ENCODE data around the gene CARS2.

Gene CARS2

GRCh38 chr13:110652231-110652730 is 53.6 kb downstream of the CARS2 start:
- no peak for DNase-seq (ENCODE audit: low read depth in 2 of 2)

DNA sequence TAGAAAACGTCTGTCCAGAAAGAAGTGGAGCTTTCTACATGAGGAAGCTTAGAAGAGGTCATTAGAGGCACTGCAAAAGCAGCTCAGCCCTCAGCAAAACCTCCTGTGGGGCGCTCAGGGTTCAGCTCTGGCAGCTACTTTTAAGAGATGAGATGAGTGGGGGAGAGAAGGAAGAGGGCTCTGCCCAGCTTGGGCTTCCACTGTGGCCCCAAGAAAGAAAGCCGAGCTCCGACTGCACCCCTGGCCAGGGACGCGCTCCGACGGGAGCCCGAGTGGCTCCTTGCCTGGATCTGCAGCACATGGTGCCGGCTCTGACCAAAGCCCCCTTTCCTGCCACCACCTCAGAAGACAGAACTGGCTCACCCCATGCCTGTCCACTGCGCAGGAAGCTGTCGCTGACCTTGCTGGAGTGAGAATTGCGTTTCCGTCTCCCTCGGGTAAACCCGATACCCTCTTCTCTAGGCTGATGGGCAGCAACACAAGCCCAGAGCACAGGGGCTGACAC is 54.1 kb downstream of the CARS2 start:
- no peak for DNase-seq (ENCODE audit: low read depth in 2 of 2)

DNA sequence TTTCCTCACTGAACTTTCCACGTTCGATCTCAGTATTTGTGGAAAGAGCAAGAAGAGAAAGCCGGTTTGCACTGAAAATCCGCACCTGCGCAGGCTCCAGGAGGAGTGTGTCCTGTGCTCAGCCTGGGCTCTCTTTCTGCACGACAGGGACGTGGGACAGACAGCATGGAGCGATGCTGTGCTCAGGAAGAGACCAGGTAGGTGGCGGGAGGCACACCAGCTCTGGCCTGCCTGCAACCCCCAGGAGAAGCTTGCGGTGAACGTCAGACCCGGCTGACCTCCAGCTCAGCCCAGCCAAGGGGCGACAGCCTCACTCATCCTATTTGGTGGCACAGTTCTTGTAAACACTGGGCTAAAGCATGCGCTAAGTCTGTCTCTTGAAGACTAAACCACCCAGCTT is 54.6 kb downstream of the CARS2 start:
- no peak for DNase-seq (ENCODE audit: low read depth in 2 of 2)

DNA sequence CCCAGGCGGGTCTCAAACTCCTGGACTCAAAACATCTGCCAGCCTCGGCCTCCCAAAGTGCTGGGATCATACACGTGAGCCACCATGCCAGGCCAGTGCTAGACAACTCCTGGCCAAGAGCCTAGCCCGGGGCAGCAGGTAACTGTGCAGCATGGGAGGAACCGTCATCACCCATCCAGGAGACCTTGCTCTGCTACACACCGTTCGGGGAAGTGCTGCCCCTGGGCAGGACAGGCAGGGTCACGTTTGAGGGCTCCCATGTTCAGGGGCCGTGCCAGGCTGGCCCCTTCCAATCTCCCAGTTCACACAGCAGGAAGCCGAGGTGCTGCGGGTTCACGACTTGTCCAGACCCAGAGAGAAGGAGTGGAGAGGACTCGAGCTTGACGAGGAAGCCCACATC is 55.5 kb downstream of the CARS2 start:
- no peak for DNase-seq (ENCODE audit: low read depth in 2 of 2)

DNA sequence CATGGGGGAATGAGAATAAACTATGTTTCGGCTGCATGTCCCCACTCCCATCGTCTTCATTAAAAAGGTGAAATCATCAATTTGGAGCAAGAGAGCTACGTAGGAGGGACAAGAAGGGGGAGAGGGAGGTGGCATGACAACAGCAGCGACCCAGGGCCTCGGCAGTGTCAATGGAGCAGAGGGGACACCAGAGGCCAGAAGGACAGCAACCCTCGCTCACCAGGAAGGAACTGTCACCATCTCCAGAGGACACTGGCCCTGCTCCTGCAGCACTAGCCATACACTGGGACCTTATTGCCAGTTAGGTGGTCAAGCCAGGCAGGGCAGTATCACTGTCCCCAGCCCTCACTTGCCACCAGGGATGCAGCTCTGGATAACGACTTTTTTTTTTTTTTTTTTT is 56.4 kb downstream of the CARS2 start:
- no peak for DNase-seq (ENCODE audit: low read depth in 2 of 2)

GRCh38 chr13:110648848-110649421 is 57.0 kb downstream of the CARS2 start:
- DNase-seq (ENCODE audit: low read depth in 2 of 2): no peak

- DNase-seq (ENCODE audit: low read depth in 2 of 2): no peak
Measured at GRCh38 chr13:110648146-110648819, 57.6 kb downstream of the CARS2 start.

GRCh38 chr13:110647365-110647737 is 58.6 kb downstream of the CARS2 start:
- DNase-seq (ENCODE audit: low read depth in 2 of 2): no peak

GRCh38 chr13:110646442-110647364 is 59.2 kb downstream of the CARS2 start:
- DNase-seq (ENCODE audit: low read depth in 2 of 2): no peak

- DNase-seq (ENCODE audit: low read depth in 2 of 2): no peak
Measured at GRCh38 chr13:110645750-110646149, 60.2 kb downstream of the CARS2 start.

- no peak for DNase-seq (ENCODE audit: low read depth in 2 of 2)
Measured at GRCh38 chr13:110644892-110645521, 60.9 kb downstream of the CARS2 start.

- DNase-seq (ENCODE audit: low read depth in 2 of 2): no peak
Measured at GRCh38 chr13:110643768-110644421, 62.0 kb downstream of the CARS2 start.

DNA sequence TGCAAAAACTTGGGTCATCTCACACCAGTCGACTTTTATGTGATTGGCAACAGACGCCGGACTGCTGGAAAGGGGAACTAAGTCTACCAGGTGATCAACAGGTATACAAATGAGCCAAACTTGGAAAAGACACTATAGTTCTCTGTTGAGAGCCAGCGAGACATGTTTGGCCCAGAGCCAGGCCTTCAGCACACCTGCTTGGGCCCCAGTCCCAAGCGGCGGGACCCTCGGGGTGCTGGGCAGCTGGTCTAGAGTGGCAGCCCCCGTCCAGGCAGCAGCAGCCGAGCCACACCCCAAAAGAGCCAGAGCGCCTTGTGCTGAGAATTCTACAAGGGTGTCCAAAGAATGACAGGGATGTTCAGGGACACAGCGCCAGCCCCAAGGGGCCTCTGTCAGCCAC is 62.6 kb downstream of the CARS2 start:
- no peak for DNase-seq (ENCODE audit: low read depth in 2 of 2)

DNA sequence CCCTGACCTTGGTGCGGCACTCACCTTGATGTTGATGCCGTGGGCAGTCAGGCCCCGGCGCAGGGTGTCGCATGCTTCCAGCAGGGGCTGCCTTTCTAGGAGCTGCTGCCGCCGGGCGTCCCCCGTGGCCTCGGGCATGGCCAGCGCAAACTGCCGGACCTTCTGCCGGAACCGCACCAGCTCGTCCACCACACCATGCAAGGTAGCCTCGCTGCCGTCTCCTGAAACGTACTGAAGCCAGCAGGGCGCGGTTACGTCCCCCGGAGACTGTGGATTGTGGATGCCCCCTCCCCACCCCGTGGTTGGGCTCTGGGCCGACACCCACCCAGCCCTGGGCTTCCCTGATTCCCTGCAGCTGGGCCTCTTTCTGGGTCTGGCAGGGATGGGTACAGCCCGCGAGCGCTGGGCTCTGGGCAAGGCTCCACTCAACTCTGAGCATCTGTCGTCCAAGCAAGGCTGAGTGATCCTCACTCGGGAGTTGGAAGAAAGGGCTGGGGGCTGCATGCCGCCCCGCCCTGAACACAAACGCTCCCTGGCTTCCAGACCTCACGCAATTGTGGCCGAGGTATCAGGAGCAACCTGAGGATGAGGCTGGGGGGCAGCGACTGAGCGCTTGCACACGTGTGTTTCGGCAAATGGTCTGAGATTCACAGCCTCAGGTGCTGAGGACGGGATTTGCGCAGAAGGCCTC is 63.5 kb downstream of the CARS2 start:
- no peak for DNase-seq (ENCODE audit: low read depth in 2 of 2)

- DNase-seq (ENCODE audit: low read depth in 2 of 2): no peak
Measured at GRCh38 chr13:110641055-110642015, 64.6 kb downstream of the CARS2 start.

GRCh38 chr13:110640591-110641029 is 65.3 kb downstream of the CARS2 start:
- no peak for DNase-seq (ENCODE audit: low read depth in 2 of 2)

GRCh38 chr13:110639935-110640334 is 66.0 kb downstream of the CARS2 start:
- DNase-seq (ENCODE audit: low read depth in 2 of 2): no peak

GRCh38 chr13:110638814-110639806 is 66.8 kb downstream of the CARS2 start:
- DNase-seq (ENCODE audit: low read depth in 2 of 2): no peak
